Measurements from ENCODE around the gene ANGPTL2. TPM values are rescaled to one million over a fixed set of nuclear protein-coding genes. Genes with fewer than 3 reads are reported as not detected.
A peak's percentile ranks its signal among the peaks of the same experiment; 100 is the strongest.

ANGPTL2 gene
- total RNA-seq, 4 donors from 2014 or later, result 9.1 to 48.3 (median 12.1) TPM

GRCh38 chr9:127049581-127049980 lies 72.9 kb downstream of the ANGPTL2 start:
- H3K4me1 ChIP-seq, result peaks cover 24 to 49% of the 10 kb centered on the region in 2 donors

GRCh38 chr9:127049044-127049443 lies 73.4 kb downstream of the ANGPTL2 start:
- H3K4me3 ChIP-seq, result no peak overlapping the region
- no peaks in the 10 kb centered on the region for H3K9me3 ChIP-seq
- peak overlapping the region in 3 of 4 donors; percentile 35 to 59 (median 38) for H3K27ac ChIP-seq
- intact Hi-C loops (cut with DNase I; ENCODE audit: low total_unique reads), result no loop called here
- DNase-seq (peak in 1 of 2 donors; percentile 19), ATAC-seq (peak; percentile 75)
- no peaks in the 10 kb centered on the region for H3K36me3 ChIP-seq
- peaks cover 19 to 44% of the 10 kb centered on the region in 2 donors for H3K4me1 ChIP-seq
- H3K27me3 ChIP-seq, result no peaks in the 10 kb centered on the region
- TF ChIP-seq POLR2A (IDR thresholded peaks at IDR 0.05), result no peak
- TF ChIP-seq CTCF (IDR thresholded peaks at IDR 0.05 in 4 of 5, conservative IDR thresholded peaks at IDR 0.05 in 1 of 5), result peak in 2 of 5 experiments; percentile 36 to 39
- in situ Hi-C loops (cut with MboI; ENCODE audit: low sequenced_read_pairs in 4 of 4), result no loop called here

More at GRCh38 chr9:127049581-127049980, 72.9 kb downstream of the ANGPTL2 start:
- DNase-seq (no peak), ATAC-seq (no peak)
- Histone ChIP-seq H3K9me3 (no peaks in the 10 kb centered on the region), H3K36me3 (no peaks in the 10 kb centered on the region), H3K4me3 (no peak overlapping the region), H3K27ac (peak overlapping the region in 3 of 4 donors; percentile 28 to 38 (median 35)), H3K27me3 (no peaks in the 10 kb centered on the region)
- intact Hi-C loops (cut with DNase I; ENCODE audit: low total_unique reads) (no loop called here), in situ Hi-C loops (cut with MboI; ENCODE audit: low sequenced_read_pairs in 4 of 4) (no loop called here)
- TF ChIP-seq CTCF (IDR thresholded peaks at IDR 0.05 in 4 of 5, conservative IDR thresholded peaks at IDR 0.05 in 1 of 5) (no peak), POLR2A (IDR thresholded peaks at IDR 0.05) (no peak)

GRCh38 chr9:127047971-127048370 lies 74.5 kb downstream of the ANGPTL2 start:
- TF ChIP-seq CTCF (IDR thresholded peaks at IDR 0.05 in 4 of 5, conservative IDR thresholded peaks at IDR 0.05 in 1 of 5) (no peak), POLR2A (IDR thresholded peaks at IDR 0.05) (no peak)
- Histone ChIP-seq H3K4me1 (peaks cover 8 to 33% of the 10 kb centered on the region in 2 donors), H3K36me3 (no peaks in the 10 kb centered on the region), H3K4me3 (no peak overlapping the region), H3K27me3 (no peaks in the 10 kb centered on the region), H3K9me3 (no peaks in the 10 kb centered on the region), H3K27ac (peak overlapping the region in 2 of 4 donors; percentile 38 to 59)
- no peak for DNase-seq
- intact Hi-C loops (cut with DNase I; ENCODE audit: low total_unique reads), result no loop called here
- in situ Hi-C loops (cut with MboI; ENCODE audit: low sequenced_read_pairs in 4 of 4), result no loop called here
- ATAC-seq, result no peak

GRCh38 chr9:127045148-127045547 lies 77.3 kb downstream of the ANGPTL2 start:
- intact Hi-C loops (cut with DNase I; ENCODE audit: low total_unique reads), result no loop called here
- Histone ChIP-seq H3K27ac (no peak overlapping the region), H3K4me3 (no peak overlapping the region), H3K36me3 (no peaks in the 10 kb centered on the region), H3K27me3 (no peaks in the 10 kb centered on the region), H3K4me1 (peaks cover 3 to 17% of the 10 kb centered on the region in 2 donors), H3K9me3 (no peaks in the 10 kb centered on the region)
- TF ChIP-seq POLR2A (IDR thresholded peaks at IDR 0.05) (no peak), CTCF (IDR thresholded peaks at IDR 0.05 in 4 of 5, conservative IDR thresholded peaks at IDR 0.05 in 1 of 5) (no peak)
- in situ Hi-C loops (cut with MboI; ENCODE audit: low sequenced_read_pairs in 4 of 4), result no loop called here
- ATAC-seq (no peak), DNase-seq (no peak)

- in situ Hi-C loops (cut with MboI; ENCODE audit: low sequenced_read_pairs in 4 of 4) (no loop called here), intact Hi-C loops (cut with DNase I; ENCODE audit: low total_unique reads) (loop anchor here (5.0 kb wide), 1 partner anchor 38 kb away; no protein-coding TSS in a partner anchor)
- ATAC-seq (no peak), DNase-seq (no peak)
- Histone ChIP-seq H3K27ac (no peak overlapping the region), H3K4me1 (peaks cover 8 to 24% of the 10 kb centered on the region in 2 donors), H3K9me3 (no peaks in the 10 kb centered on the region), H3K36me3 (no peaks in the 10 kb centered on the region), H3K4me3 (no peak overlapping the region), H3K27me3 (no peaks in the 10 kb centered on the region)
- TF ChIP-seq CTCF (IDR thresholded peaks at IDR 0.05 in 4 of 5, conservative IDR thresholded peaks at IDR 0.05 in 1 of 5), result no peak
- no peak for TF ChIP-seq POLR2A (IDR thresholded peaks at IDR 0.05)
These were observed 82.9 kb downstream of the ANGPTL2 start for GRCh38 chr9:127039492-127039891.

Data from gastrocnemius medialis (tissue), 4 donors.